Prostate gland (tissue), 2 donors: Measurements from ENCODE around the gene DPAGT1.

Source experiments
- POLR2AphosphoS5 ChIP-seq: sonication (generic); formaldehyde crosslinking; IDR thresholded peaks from one replicate; pipeline ENCODE4 v1.6.1; 2017; ENCODE audit warnings: antibody characterized with exemption
- TF ChIP-seq, protein P1 (sequence below), 4 experiments: fragments of 200-600 bp in 2 of 4; fragments of 450-650 bp in 2 of 4; sonication (generic) in 2 of 4; IDR thresholded peaks; 1 replicate in 3 of 4; 2 replicates in 1 of 4; pipeline ENCODE4 v1.5.1; 2016 to 2019; ENCODE audit warnings: antibody characterized with exemption in 4 of 4, mild to moderate bottlenecking in 2 of 4, moderate library complexity in 2 of 4

DNA sequence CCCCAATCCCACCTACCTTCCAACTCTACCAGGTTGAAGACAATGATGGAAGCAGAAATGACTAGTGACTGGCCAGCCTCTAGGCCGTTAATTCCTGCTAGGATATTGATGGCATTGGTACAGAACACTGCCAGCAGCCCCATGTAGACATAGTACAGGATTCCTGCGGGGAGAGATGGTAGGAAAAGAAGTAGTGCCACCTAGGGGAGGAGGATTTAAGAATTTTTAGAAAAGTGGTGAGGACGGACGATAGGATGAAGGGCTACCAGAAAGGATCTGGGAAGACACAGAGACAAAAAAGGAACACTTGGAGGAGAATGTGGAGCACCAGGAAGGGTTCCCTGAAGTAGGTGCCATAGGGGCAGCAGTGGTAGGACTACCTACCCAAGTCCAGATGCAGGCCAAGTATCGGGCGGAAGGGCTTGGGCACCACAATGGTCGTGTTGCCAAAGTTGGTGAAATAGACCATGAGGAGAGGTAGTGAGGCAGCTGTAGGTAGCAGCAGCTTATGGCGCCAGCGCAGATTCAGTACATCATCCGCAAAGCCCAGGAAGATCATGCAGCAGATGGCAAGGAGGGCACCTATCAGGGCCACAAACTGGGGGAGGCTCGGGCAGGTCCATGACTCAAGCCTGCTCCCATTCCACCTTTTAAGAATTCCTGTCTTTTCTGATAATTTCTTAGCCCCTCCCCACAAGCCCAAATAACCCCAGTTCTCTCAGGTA lies 1.2 kb downstream of the DPAGT1 start:
- TF ChIP-seq, protein P1, sequence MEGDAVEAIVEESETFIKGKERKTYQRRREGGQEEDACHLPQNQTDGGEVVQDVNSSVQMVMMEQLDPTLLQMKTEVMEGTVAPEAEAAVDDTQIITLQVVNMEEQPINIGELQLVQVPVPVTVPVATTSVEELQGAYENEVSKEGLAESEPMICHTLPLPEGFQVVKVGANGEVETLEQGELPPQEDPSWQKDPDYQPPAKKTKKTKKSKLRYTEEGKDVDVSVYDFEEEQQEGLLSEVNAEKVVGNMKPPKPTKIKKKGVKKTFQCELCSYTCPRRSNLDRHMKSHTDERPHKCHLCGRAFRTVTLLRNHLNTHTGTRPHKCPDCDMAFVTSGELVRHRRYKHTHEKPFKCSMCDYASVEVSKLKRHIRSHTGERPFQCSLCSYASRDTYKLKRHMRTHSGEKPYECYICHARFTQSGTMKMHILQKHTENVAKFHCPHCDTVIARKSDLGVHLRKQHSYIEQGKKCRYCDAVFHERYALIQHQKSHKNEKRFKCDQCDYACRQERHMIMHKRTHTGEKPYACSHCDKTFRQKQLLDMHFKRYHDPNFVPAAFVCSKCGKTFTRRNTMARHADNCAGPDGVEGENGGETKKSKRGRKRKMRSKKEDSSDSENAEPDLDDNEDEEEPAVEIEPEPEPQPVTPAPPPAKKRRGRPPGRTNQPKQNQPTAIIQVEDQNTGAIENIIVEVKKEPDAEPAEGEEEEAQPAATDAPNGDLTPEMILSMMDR (IDR thresholded peaks at IDR 0.05), result peak in 2 of 4 experiments; percentile 12 to 31
- TF ChIP-seq POLR2AphosphoS5, result peak; percentile 12
